ENCODE results near the gene EPN1. TPM values are rescaled to one million over a fixed set of nuclear protein-coding genes. Genes with fewer than 3 reads are reported as not detected.

EPN1 gene
- total and polyA plus RNA-seq, 2 donors (not counting 1 experiment from before 2014, with no cell fraction given): 47.1 to 48.6 TPM

- Histone ChIP-seq H3K4me2 (ENCODE audit: extremely low read depth, insufficient read depth, low read length) (no peak overlapping the region), H3K9ac (ENCODE audit: insufficient read depth, low read length) (no peak overlapping the region), H3K79me2 (ENCODE audit: control insufficient read depth, insufficient read depth, low read length) (no peaks in the 10 kb centered on the region), H2AFZ (ENCODE audit: low read length) (no peak overlapping the region), H3K9me3 (ENCODE audit: control insufficient read depth, insufficient read depth, low read depth, low read length) (no peaks in the 10 kb centered on the region), H3K27ac (ENCODE audit: insufficient read depth, low read length) (no peak overlapping the region), H4K20me1 (ENCODE audit: control insufficient read depth, extremely low read depth, insufficient read depth, low read length) (no peaks in the 10 kb centered on the region), H3K4me3 (replicated peaks in 1 of 4; ENCODE audit: control extremely low read depth in 1 of 4, insufficient read depth in 1 of 4, low read depth in 3 of 4, low read length in 4 of 4) (no peak overlapping the region), H3K4me1 (ENCODE audit: control insufficient read depth, extremely low read depth, insufficient read depth, low read length) (no peaks in the 10 kb centered on the region), H3K27me3 (ENCODE audit: control insufficient read depth, insufficient read depth, low read length) (no peaks in the 10 kb centered on the region), H3K36me3 (ENCODE audit: control insufficient read depth, insufficient read depth, low read length) (peaks cover 3% of the 10 kb centered on the region)
- no peak for DNase-seq (ENCODE audit: low read depth in 2 of 2)
- TF ChIP-seq EZH2 (IDR thresholded peaks at IDR 0.05; ENCODE audit: low read length, missing control alignments): no peak
- TF ChIP-seq, protein P1, sequence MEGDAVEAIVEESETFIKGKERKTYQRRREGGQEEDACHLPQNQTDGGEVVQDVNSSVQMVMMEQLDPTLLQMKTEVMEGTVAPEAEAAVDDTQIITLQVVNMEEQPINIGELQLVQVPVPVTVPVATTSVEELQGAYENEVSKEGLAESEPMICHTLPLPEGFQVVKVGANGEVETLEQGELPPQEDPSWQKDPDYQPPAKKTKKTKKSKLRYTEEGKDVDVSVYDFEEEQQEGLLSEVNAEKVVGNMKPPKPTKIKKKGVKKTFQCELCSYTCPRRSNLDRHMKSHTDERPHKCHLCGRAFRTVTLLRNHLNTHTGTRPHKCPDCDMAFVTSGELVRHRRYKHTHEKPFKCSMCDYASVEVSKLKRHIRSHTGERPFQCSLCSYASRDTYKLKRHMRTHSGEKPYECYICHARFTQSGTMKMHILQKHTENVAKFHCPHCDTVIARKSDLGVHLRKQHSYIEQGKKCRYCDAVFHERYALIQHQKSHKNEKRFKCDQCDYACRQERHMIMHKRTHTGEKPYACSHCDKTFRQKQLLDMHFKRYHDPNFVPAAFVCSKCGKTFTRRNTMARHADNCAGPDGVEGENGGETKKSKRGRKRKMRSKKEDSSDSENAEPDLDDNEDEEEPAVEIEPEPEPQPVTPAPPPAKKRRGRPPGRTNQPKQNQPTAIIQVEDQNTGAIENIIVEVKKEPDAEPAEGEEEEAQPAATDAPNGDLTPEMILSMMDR (conservative IDR thresholded peaks at IDR 0.05 in 1 of 2, IDR thresholded peaks at IDR 0.05 in 1 of 2; ENCODE audit: low read depth in 1 of 2, low read length in 2 of 2): no peak
These were observed 30.9 kb downstream of the EPN1 start for GRCh38 chr19:55705972-55706371.

- Histone ChIP-seq H3K4me2 (ENCODE audit: extremely low read depth, insufficient read depth, low read length) (no peak overlapping the region), H3K27ac (ENCODE audit: insufficient read depth, low read length) (no peak overlapping the region), H2AFZ (ENCODE audit: low read length) (no peak overlapping the region), H3K36me3 (ENCODE audit: control insufficient read depth, insufficient read depth, low read length) (no peaks in the 10 kb centered on the region), H3K9ac (ENCODE audit: insufficient read depth, low read length) (no peak overlapping the region), H3K9me3 (ENCODE audit: control insufficient read depth, insufficient read depth, low read depth, low read length) (no peaks in the 10 kb centered on the region), H3K27me3 (ENCODE audit: control insufficient read depth, insufficient read depth, low read length) (no peaks in the 10 kb centered on the region), H3K4me1 (ENCODE audit: control insufficient read depth, extremely low read depth, insufficient read depth, low read length) (no peaks in the 10 kb centered on the region), H3K79me2 (ENCODE audit: control insufficient read depth, insufficient read depth, low read length) (no peaks in the 10 kb centered on the region), H3K4me3 (replicated peaks in 1 of 4; ENCODE audit: control extremely low read depth in 1 of 4, insufficient read depth in 1 of 4, low read depth in 3 of 4, low read length in 4 of 4) (no peak overlapping the region), H4K20me1 (ENCODE audit: control insufficient read depth, extremely low read depth, insufficient read depth, low read length) (no peaks in the 10 kb centered on the region)
- DNase-seq (ENCODE audit: low read depth in 2 of 2): no peak
- TF ChIP-seq EZH2 (IDR thresholded peaks at IDR 0.05; ENCODE audit: low read length, missing control alignments): no peak
- TF ChIP-seq, protein P1 (conservative IDR thresholded peaks at IDR 0.05 in 1 of 2, IDR thresholded peaks at IDR 0.05 in 1 of 2; ENCODE audit: low read depth in 1 of 2, low read length in 2 of 2): no peak
These were observed 36.7 kb downstream of the EPN1 start for GRCh38 chr19:55711719-55712118.

GRCh38 chr19:55712804-55713631 lies 38.0 kb downstream of the EPN1 start:
- H3K79me2 ChIP-seq (ENCODE audit: control insufficient read depth, insufficient read depth, low read length): no peaks in the 10 kb centered on the region
- TF ChIP-seq EZH2 (IDR thresholded peaks at IDR 0.05; ENCODE audit: low read length, missing control alignments): no peak
- TF ChIP-seq, protein P1 (conservative IDR thresholded peaks at IDR 0.05 in 1 of 2, IDR thresholded peaks at IDR 0.05 in 1 of 2; ENCODE audit: low read depth in 1 of 2, low read length in 2 of 2): no peak
- no peak for DNase-seq (ENCODE audit: low read depth in 2 of 2)
- H3K36me3 ChIP-seq (ENCODE audit: control insufficient read depth, insufficient read depth, low read length): no peaks in the 10 kb centered on the region
- no peak overlapping the region for H3K4me3 ChIP-seq (replicated peaks in 1 of 4; ENCODE audit: control extremely low read depth in 1 of 4, insufficient read depth in 1 of 4, low read depth in 3 of 4, low read length in 4 of 4)
- H3K9me3 ChIP-seq (ENCODE audit: control insufficient read depth, insufficient read depth, low read depth, low read length): no peaks in the 10 kb centered on the region
- no peak overlapping the region for H3K27ac ChIP-seq (ENCODE audit: insufficient read depth, low read length)
- no peak overlapping the region for H2AFZ ChIP-seq (ENCODE audit: low read length)
- no peak overlapping the region for H3K9ac ChIP-seq (ENCODE audit: insufficient read depth, low read length)
- H4K20me1 ChIP-seq (ENCODE audit: control insufficient read depth, extremely low read depth, insufficient read depth, low read length): no peaks in the 10 kb centered on the region
- no peaks in the 10 kb centered on the region for H3K27me3 ChIP-seq (ENCODE audit: control insufficient read depth, insufficient read depth, low read length)
- H3K4me1 ChIP-seq (ENCODE audit: control insufficient read depth, extremely low read depth, insufficient read depth, low read length): no peaks in the 10 kb centered on the region
- H3K4me2 ChIP-seq (ENCODE audit: extremely low read depth, insufficient read depth, low read length): no peak overlapping the region

All from fibroblast of lung (primary cell).